ENCODE measurements around the gene TMEM63B.

DNA sequence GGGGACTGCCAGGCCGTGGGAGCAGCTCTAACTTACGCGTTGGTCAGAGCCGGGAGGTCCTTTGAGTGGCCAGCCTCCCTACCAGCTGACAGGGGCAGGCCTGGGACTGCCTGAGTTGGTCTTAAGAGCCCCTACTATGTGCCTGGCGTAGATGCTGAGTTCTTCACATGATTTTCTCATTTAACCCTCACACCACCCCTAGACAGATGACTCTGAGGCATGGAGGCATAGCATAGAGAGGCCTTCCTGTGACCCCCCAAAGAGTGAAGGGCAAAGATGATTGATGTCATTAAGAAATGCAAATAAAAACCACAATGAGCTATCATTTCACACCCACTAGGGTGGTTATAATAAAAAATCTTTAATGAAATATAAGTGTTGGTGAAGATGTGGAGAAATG, 36.9 kb upstream of the TMEM63B start:
- TF ChIP-seq, protein P1, sequence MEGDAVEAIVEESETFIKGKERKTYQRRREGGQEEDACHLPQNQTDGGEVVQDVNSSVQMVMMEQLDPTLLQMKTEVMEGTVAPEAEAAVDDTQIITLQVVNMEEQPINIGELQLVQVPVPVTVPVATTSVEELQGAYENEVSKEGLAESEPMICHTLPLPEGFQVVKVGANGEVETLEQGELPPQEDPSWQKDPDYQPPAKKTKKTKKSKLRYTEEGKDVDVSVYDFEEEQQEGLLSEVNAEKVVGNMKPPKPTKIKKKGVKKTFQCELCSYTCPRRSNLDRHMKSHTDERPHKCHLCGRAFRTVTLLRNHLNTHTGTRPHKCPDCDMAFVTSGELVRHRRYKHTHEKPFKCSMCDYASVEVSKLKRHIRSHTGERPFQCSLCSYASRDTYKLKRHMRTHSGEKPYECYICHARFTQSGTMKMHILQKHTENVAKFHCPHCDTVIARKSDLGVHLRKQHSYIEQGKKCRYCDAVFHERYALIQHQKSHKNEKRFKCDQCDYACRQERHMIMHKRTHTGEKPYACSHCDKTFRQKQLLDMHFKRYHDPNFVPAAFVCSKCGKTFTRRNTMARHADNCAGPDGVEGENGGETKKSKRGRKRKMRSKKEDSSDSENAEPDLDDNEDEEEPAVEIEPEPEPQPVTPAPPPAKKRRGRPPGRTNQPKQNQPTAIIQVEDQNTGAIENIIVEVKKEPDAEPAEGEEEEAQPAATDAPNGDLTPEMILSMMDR (IDR thresholded peaks at IDR 0.05 in 4 of 5, conservative IDR thresholded peaks at IDR 0.05 in 1 of 5), result no peak
- TF ChIP-seq POLR2A (IDR thresholded peaks at IDR 0.05), result no peak

All from gastrocnemius medialis (tissue), 4 donors.